CD14-positive monocyte (primary cell): ENCODE measurements around the gene SLC4A7. TPM values are rescaled to one million over a fixed set of nuclear protein-coding genes. Genes with fewer than 3 reads are reported as not detected.

Source experiments
- DNase-seq, 3 donors: peaks; one replicate each; pipeline ENCODE4 v3.0.0-alpha.2; 2011 to 2022
- H2AFZ ChIP-seq: 2 replicates; pipeline ENCODE4 v1.6.0; 2012; ENCODE audit warnings: mild to moderate bottlenecking, low read depth, low read length, inconsistent platforms; ENCODE audit not compliant: insufficient read depth, poor library complexity, severe bottlenecking
- H3K27ac ChIP-seq, 2 donors: 1 replicate in 1 of 2; 2 replicates in 1 of 2; pipeline ENCODE4 v1.5.1; 2012 to 2013; ENCODE audit warnings: low read length in 2 of 2, control low read depth in 1 of 2, inconsistent platforms in 1 of 2, low read depth in 1 of 2, mild to moderate bottlenecking in 1 of 2
- H3K27me3 ChIP-seq, 2 donors: one replicate each; pipeline versions ENCODE4 v1.6.0 to v1.6.1; 2011 to 2013; ENCODE audit warnings: low read length in 2 of 2; ENCODE audit not compliant: control insufficient read depth in 2 of 2, insufficient read depth in 2 of 2
- H3K36me3 ChIP-seq, 2 donors: replicated peaks in 1 of 2; 1 replicate in 1 of 2; 2 replicates in 1 of 2; pipeline versions ENCODE4 v1.5.1 to v1.6.1; 2012 to 2013; ENCODE audit warnings: low read length in 2 of 2, control low read depth in 1 of 2, inconsistent platforms in 1 of 2, mild to moderate bottlenecking in 1 of 2; ENCODE audit not compliant: insufficient read depth in 2 of 2, control insufficient read depth in 1 of 2
- H3K4me1 ChIP-seq, 2 donors: 1 replicate in 1 of 2; 2 replicates in 1 of 2; pipeline versions ENCODE4 v1.5.1 to v1.6.1; 2012 to 2013; ENCODE audit warnings: low read length in 2 of 2, control low read depth in 1 of 2, inconsistent platforms in 1 of 2, mild to moderate bottlenecking in 1 of 2, moderate library complexity in 1 of 2; ENCODE audit not compliant: insufficient read depth in 2 of 2, control insufficient read depth in 1 of 2
- H3K4me2 ChIP-seq: replicated peaks from 2 replicates; pipeline ENCODE3; 2012; ENCODE audit warnings: low read length, moderate library complexity, mild to moderate bottlenecking; ENCODE audit not compliant: poor library complexity, severe bottlenecking; ENCODE audit errors: extremely low read depth
- H3K4me3 ChIP-seq, 3 experiments: fragments of 200-600 bp in 1 of 3; sonication (generic) in 1 of 3; replicated peaks in 1 of 3; 1 replicate in 2 of 3; 2 replicates in 1 of 3; pipeline ENCODE4 v1.5.1; 2011 to 2013; ENCODE audit warnings: low read length in 3 of 3, mild to moderate bottlenecking in 3 of 3, control low read depth in 2 of 3, low read depth in 2 of 3, inconsistent platforms in 1 of 3, moderate library complexity in 1 of 3
- H3K79me2 ChIP-seq: 2 replicates; pipeline ENCODE4 v1.6.0; 2012; ENCODE audit warnings: mild to moderate bottlenecking, control low read depth, inconsistent platforms, low read length, moderate library complexity; ENCODE audit not compliant: insufficient read depth
- H3K9ac ChIP-seq: 2 replicates; pipeline ENCODE4 v1.6.0; 2017; ENCODE audit warnings: low read length, mild to moderate bottlenecking; ENCODE audit not compliant: insufficient read depth, poor library complexity, severe bottlenecking
- H3K9me3 ChIP-seq, 2 donors: replicated peaks in 1 of 2; 1 replicate in 1 of 2; 2 replicates in 1 of 2; pipeline versions ENCODE4 v1.5.1 to v1.6.1; 2012 to 2013; ENCODE audit warnings: low read length in 2 of 2, control low read depth in 1 of 2; ENCODE audit not compliant: control insufficient read depth in 1 of 2, insufficient read depth in 1 of 2
- H4K20me1 ChIP-seq: 2 replicates; pipeline ENCODE4 v1.6.0; 2012; ENCODE audit warnings: mild to moderate bottlenecking, low read length, control low read depth, moderate library complexity; ENCODE audit not compliant: insufficient read depth
- H3K27ac Mint-ChIP-seq, 7 donors: one replicate each; pipeline ENCODE4 v1.8.0; 2020; ENCODE audit warnings: mild to moderate bottlenecking in 7 of 7, mixed read lengths in 7 of 7, moderate library complexity in 6 of 7, inconsistent platforms in 2 of 7
- H3K27me3 Mint-ChIP-seq, 3 donors: one replicate each; pipeline ENCODE4 v1.8.0; 2021 to 2022; ENCODE audit warnings: low read depth in 3 of 3, mild to moderate bottlenecking in 3 of 3, mixed read lengths in 3 of 3, moderate library complexity in 3 of 3, inconsistent platforms in 1 of 3
- H3K36me3 Mint-ChIP-seq, 2 donors: one replicate each; pipeline ENCODE4 v1.8.0; 2020; ENCODE audit warnings: mixed read lengths in 2 of 2, inconsistent platforms in 1 of 2, mild to moderate bottlenecking in 1 of 2
- H3K4me1 Mint-ChIP-seq: one replicate; pipeline ENCODE4 v1.8.0; 2020; ENCODE audit warnings: mild to moderate bottlenecking, mixed read lengths
- H3K4me3 Mint-ChIP-seq, 2 donors: one replicate each; pipeline ENCODE4 v1.8.0; 2020; ENCODE audit warnings: mild to moderate bottlenecking in 2 of 2, mixed read lengths in 2 of 2, moderate library complexity in 1 of 2
- H3K9me3 Mint-ChIP-seq, 7 donors: one replicate each; pipeline ENCODE4 v1.8.0; 2020 to 2022; ENCODE audit warnings: mixed read lengths in 7 of 7, mild to moderate bottlenecking in 6 of 7, moderate library complexity in 6 of 7, inconsistent platforms in 2 of 7
- CTCF ChIP-seq: fragments of 200-600 bp; IDR thresholded peaks from one replicate; pipeline ENCODE4 v1.8.0; 2022; ENCODE audit warnings: antibody characterized with exemption, mild to moderate bottlenecking
- WGBS: methylation state at CpG from one replicate; pipeline ENCODE4 v1.1.5; 2013; ENCODE audit warnings: missing lambda C conversion rate; ENCODE audit not compliant: insufficient coverage; 5-methylcytosine and 5-hydroxymethylcytosine counted together
- intact Hi-C, 2 donors: fragments of 100-400 bp; cut with micrococcal nuclease; formaldehyde crosslinking; loops; one replicate each; pipeline versions ENCODE4 v1.15.0 to v1.15.1; 2023
- polyA plus RNA-seq, 3 donors: library from polyadenylated mRNA; depleted of rRNA in 1 of 3; unstranded in 2 of 3; stranded (reverse) in 1 of 3; fragments of 300-500 nt in 2 of 3; fragments of >200 nt in 1 of 3; fragmentation: Illumina TruSeq in 2 of 3; gene quantifications; 1 replicate in 2 of 3; 2 replicates in 1 of 3; pipeline ENCODE4 v1.2.3, GENCODE V29; 2012 to 2021

Gene SLC4A7
- polyA plus RNA-seq, 3 donors: 5.4 to 7.6 (median 5.5) TPM

GRCh38 chr3:27358372-27358771 lies 125.8 kb downstream of the SLC4A7 start:
- no peaks in the 10 kb centered on the region for H3K36me3 Mint-ChIP-seq
- WGBS: no CpG with 5 or more reads among the region's 3 CpGs
- no peaks in the 10 kb centered on the region for H3K27me3 Mint-ChIP-seq
- H3K4me3 ChIP-seq: no peak overlapping the region
- H2AFZ ChIP-seq: no peak overlapping the region
- no peak overlapping the region for H3K4me2 ChIP-seq
- no peak overlapping the region for H3K27ac Mint-ChIP-seq
- no peak overlapping the region for H3K4me3 Mint-ChIP-seq
- intact Hi-C loops: no loop called here
- no peaks in the 10 kb centered on the region for H3K36me3 ChIP-seq
- peaks cover 16 to 37% of the 10 kb centered on the region in 2 donors for H3K4me1 ChIP-seq
- H3K9ac ChIP-seq: no peak overlapping the region
- TF ChIP-seq CTCF: no peak
- no peaks in the 10 kb centered on the region for H4K20me1 ChIP-seq
- no peak for DNase-seq
- H3K9me3 Mint-ChIP-seq: no peaks in the 10 kb centered on the region
- no peaks in the 10 kb centered on the region for H3K79me2 ChIP-seq
- H3K27ac ChIP-seq: no peak overlapping the region
- H3K27me3 ChIP-seq: no peaks in the 10 kb centered on the region
- peaks cover 28% of the 10 kb centered on the region for H3K4me1 Mint-ChIP-seq
- no peaks in the 10 kb centered on the region for H3K9me3 ChIP-seq

- Mint-ChIP-seq H3K9me3 (no peaks in the 10 kb centered on the region), H3K36me3 (no peaks in the 10 kb centered on the region), H3K27ac (no peak overlapping the region), H3K4me3 (no peak overlapping the region), H3K4me1 (peaks cover 28% of the 10 kb centered on the region), H3K27me3 (no peaks in the 10 kb centered on the region)
- Histone ChIP-seq H3K27ac (no peak overlapping the region), H3K9me3 (no peaks in the 10 kb centered on the region), H3K9ac (no peak overlapping the region), H3K79me2 (no peaks in the 10 kb centered on the region), H3K36me3 (no peaks in the 10 kb centered on the region), H3K4me2 (no peak overlapping the region), H4K20me1 (no peaks in the 10 kb centered on the region), H3K4me3 (no peak overlapping the region), H2AFZ (no peak overlapping the region), H3K4me1 (peaks cover 16 to 37% of the 10 kb centered on the region in 2 donors), H3K27me3 (no peaks in the 10 kb centered on the region)
- TF ChIP-seq CTCF: peak; percentile 79
- intact Hi-C loops: no loop called here
- DNase-seq: peak; percentile 37 to 53 (median 50)
- WGBS: no CpG with 5 or more reads among the region's 1 CpG
These were observed 126.4 kb downstream of the SLC4A7 start for GRCh38 chr3:27357665-27358258.
